Bronchial epithelial cell (primary cell): ENCODE results near the gene DVL1. TPM values are rescaled to one million over a fixed set of nuclear protein-coding genes. Genes with fewer than 3 reads are reported as not detected.
"Not testable (repeated sequence)": the region's sequence is repeated elsewhere in the genome, so short reads cannot be mapped to it uniquely, and the experiment has no call there.

ENCODE experiments used
- DNase-seq: peaks from one replicate; pipeline ENCODE4 v3.0.0-alpha.2; 2010; ENCODE audit warnings: low read depth
- FAIRE-seq: peaks from 2 replicates; lab custom pipeline; 2011; peaks lifted over from hg19 to GRCh38; lab: Jason Lieb, UNC
- H3K27me3 ChIP-seq: 2 replicates; pipeline ENCODE4 v1.5.1; 2011; ENCODE audit warnings: low read length; ENCODE audit not compliant: control insufficient read depth, insufficient read depth
- H3K36me3 ChIP-seq: 2 replicates; pipeline ENCODE4 v1.5.1; 2011; ENCODE audit warnings: low read length; ENCODE audit not compliant: control insufficient read depth, insufficient read depth
- H3K4me3 ChIP-seq: 2 replicates; pipeline ENCODE4 v1.5.1; 2011; ENCODE audit warnings: mild to moderate bottlenecking, low read depth, low read length, control low read depth
- CTCF ChIP-seq: IDR thresholded peaks from 2 replicates; pipeline ENCODE4 v1.5.1; 2011; ENCODE audit warnings: mild to moderate bottlenecking, moderate library complexity, low read length, control low read depth, inconsistent platforms; ENCODE audit not compliant: insufficient read depth, severe bottlenecking
- total RNA-seq: library from RNA; depleted of rRNA; stranded (reverse); fragments of >200 nt; gene quantifications from 2 replicates; pipeline ENCODE4 v1.2.1, GENCODE V29; 2014

The DVL1 gene
- total RNA-seq, 1 donor from 2014 or later: 233 TPM

GRCh38 chr1:1387098-1388077 is 38.2 kb upstream of the DVL1 start:
- no peak for FAIRE-seq
- Histone ChIP-seq H3K27me3 (no peaks in the 10 kb centered on the region), H3K36me3 (peaks cover 37% of the 10 kb centered on the region), H3K4me3 (no peak overlapping the region)
- no peak for DNase-seq
- no peak for TF ChIP-seq CTCF

GRCh38 chr1:1385931-1386330 is 36.7 kb upstream of the DVL1 start:
- H3K27me3 ChIP-seq: no peaks in the 10 kb centered on the region
- no peak for FAIRE-seq
- H3K36me3 ChIP-seq: peaks cover 32% of the 10 kb centered on the region
- H3K4me3 ChIP-seq: no peak overlapping the region
- TF ChIP-seq CTCF: no peak
- DNase-seq: no peak

- not testable (repeated sequence) for H3K27me3 ChIP-seq, FAIRE-seq, H3K4me3 ChIP-seq, DNase-seq
- peaks cover 28% of the 10 kb centered on the region for H3K36me3 ChIP-seq
Measured at GRCh38 chr1:1385339-1385738, 36.1 kb upstream of the DVL1 start.

GRCh38 chr1:1381294-1381693 is 32.1 kb upstream of the DVL1 start:
- TF ChIP-seq CTCF: no peak
- no peak for FAIRE-seq
- DNase-seq: no peak
- H3K36me3 ChIP-seq: peaks cover 9% of the 10 kb centered on the region
- no peak overlapping the region for H3K4me3 ChIP-seq
- no peaks in the 10 kb centered on the region for H3K27me3 ChIP-seq

- DNase-seq (no peak), FAIRE-seq (no peak)
- no peak for TF ChIP-seq CTCF
- Histone ChIP-seq H3K27me3 (no peaks in the 10 kb centered on the region), H3K4me3 (no peak overlapping the region), H3K36me3 (peaks cover 4% of the 10 kb centered on the region)
Measured at GRCh38 chr1:1380860-1381259, 31.6 kb upstream of the DVL1 start.

GRCh38 chr1:1377540-1378205 is 28.5 kb upstream of the DVL1 start:
- DNase-seq (no peak), FAIRE-seq (no peak)
- no peak overlapping the region for H3K4me3 ChIP-seq
- no peaks in the 10 kb centered on the region for H3K27me3 ChIP-seq
- TF ChIP-seq CTCF: no peak
- H3K36me3 ChIP-seq: peaks cover 5% of the 10 kb centered on the region
